ENCODE data around the gene FBXW4. TPM values are rescaled to one million over a fixed set of nuclear protein-coding genes. Genes with fewer than 3 reads are reported as not detected.

Gene FBXW4
- total and polyA plus RNA-seq, 2 of the 8 experiments (the other 6 are each of a cell fraction or from before 2014, with no cell fraction given): 29.0 to 32.8 TPM

DNA sequence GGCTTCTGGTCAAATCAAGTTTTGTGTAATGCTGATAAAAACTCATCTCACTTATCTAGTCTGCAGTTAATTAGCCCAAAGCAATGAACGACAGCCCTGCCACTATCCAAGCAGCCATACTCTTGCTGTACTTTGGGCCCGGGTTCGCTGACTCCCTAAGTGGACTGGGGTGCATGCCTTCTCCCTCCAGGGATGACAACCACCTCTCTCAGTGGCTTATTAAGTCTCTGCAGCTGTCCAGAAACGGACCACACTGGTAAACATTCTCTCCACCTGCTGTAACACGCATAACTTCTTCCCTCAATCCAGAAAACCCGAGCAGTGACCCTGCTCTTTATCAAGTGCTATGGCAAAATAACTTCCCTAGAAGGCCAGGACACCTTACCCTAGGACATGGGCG is 3.9 kb downstream of the FBXW4 start:
- Histone ChIP-seq H3K4me1 (replicated peaks in 1 of 4; ENCODE audit: control insufficient read depth in 3 of 4, insufficient read depth in 4 of 4, low read length in 3 of 4) (peaks cover 3 to 12% (median 3%) of the 10 kb centered on the region in 4 experiments; a peak in 5 of 7 replicates), H3K79me1 (ENCODE audit: low read depth, low read length) (no peaks in the 10 kb centered on the region; the same call in 1 of the 2 replicates), H3K79me2 (ENCODE audit: control insufficient read depth in 1 of 2, insufficient read depth in 2 of 2, low read length in 2 of 2) (peaks cover 2 to 34% of the 10 kb centered on the region in 2 experiments; a peak in 3 of 4 replicates), H3K27me3 (replicated peaks in 1 of 4; ENCODE audit: control insufficient read depth in 3 of 4, extremely low read depth in 1 of 4, insufficient read depth in 3 of 4, low read length in 3 of 4) (no peaks in the 10 kb centered on the region), H3K14ac (ENCODE audit: insufficient read length) (no peak overlapping the region), H3K18ac (ENCODE audit: extremely low read depth, low read length) (no peak overlapping the region), H4K91ac (replicated peaks; ENCODE audit: insufficient read length, low read length) (no peak overlapping the region), H3K4me3 (ENCODE audit: extremely low read depth in 1 of 4, insufficient read depth in 2 of 4, low read depth in 3 of 4, low read length in 4 of 4) (no peak overlapping the region), H2BK20ac (ENCODE audit: low read length) (no peak overlapping the region), H4K20me1 (replicated peaks in 1 of 2; ENCODE audit: control insufficient read depth in 1 of 2, insufficient read depth in 2 of 2, low read length in 2 of 2) (peaks cover 2% of the 10 kb centered on the region in 2 experiments), H3K27ac (ENCODE audit: low read depth, low read length) (no peak overlapping the region), H3K4ac (replicated peaks; ENCODE audit: insufficient read length, low read depth, low read length) (no peak overlapping the region), H3K56ac (replicated peaks; ENCODE audit: insufficient read length, low read depth, low read length) (no peak overlapping the region), H4K5ac (ENCODE audit: insufficient read length, low read depth, low read length) (no peak overlapping the region), H2AFZ (ENCODE audit: low read length) (no peak overlapping the region), H3K23ac (ENCODE audit: insufficient read length) (no peak overlapping the region), H2BK120ac (replicated peaks; ENCODE audit: low read depth, low read length) (no peak overlapping the region), H2BK12ac (ENCODE audit: low read depth, low read length) (no peak overlapping the region), H3K23me2 (ENCODE audit: low read depth, low read length) (peaks cover 11% of the 10 kb centered on the region), H3K36me3 (ENCODE audit: control insufficient read depth in 2 of 4, insufficient read depth in 4 of 4, low read length in 3 of 4) (no peaks in the 10 kb centered on the region), H3K9me3 (ENCODE audit: insufficient read depth in 2 of 2, low read depth in 1 of 2, low read length in 1 of 2) (no peaks in the 10 kb centered on the region), H3K4me2 (ENCODE audit: insufficient read depth in 1 of 2, low read depth in 2 of 2, low read length in 2 of 2) (no peak overlapping the region), H2BK5ac (ENCODE audit: low read depth, low read length) (no peak overlapping the region), H3K9ac (replicated peaks in 1 of 4; ENCODE audit: extremely low read depth in 1 of 4, low read depth in 3 of 4, low read length in 3 of 4) (no peak overlapping the region), H2BK15ac (ENCODE audit: low read length) (no peak overlapping the region), H4K8ac (ENCODE audit: extremely low read depth, insufficient read depth, low read length) (no peak overlapping the region), H2AK5ac (ENCODE audit: low read depth, low read length) (no peak overlapping the region)
- DNase-seq (ENCODE audit: low read depth in 1 of 2, low spot score in 2 of 2): no peak
- CTCF ChIA-PET (ENCODE audit: partially characterized antibody): interaction anchor here (2.6 kb wide), 1 partner anchor 90 kb away, joined by 8 read pairs; no protein-coding TSS in a partner anchor
- POLR2A ChIA-PET (ENCODE audit: partially characterized antibody): interaction anchor here (0.6 to 0.8 kb wide), 2 partner anchors 11 to 74 kb away, joined by 3 to 4 read pairs; no protein-coding TSS in a partner anchor
- FAIRE-seq: no peak
- no peak for TF ChIP-seq TBP (IDR thresholded peaks at IDR 0.05; ENCODE audit: low read depth, low read length)
- TF ChIP-seq USF2 (IDR thresholded peaks at IDR 0.05; ENCODE audit: low read length): no peak
- TF ChIP-seq ZNF274 (IDR thresholded peaks at IDR 0.05; ENCODE audit: borderline replicate concordance, extremely low read depth, low read length): no peak
- no peak for TF ChIP-seq SP1 (IDR thresholded peaks at IDR 0.05; ENCODE audit: low read depth, low read length)
- no peak for TF ChIP-seq HDAC2 (IDR thresholded peaks at IDR 0.05; ENCODE audit: borderline replicate concordance in 1 of 2, low read depth in 2 of 2, low read length in 2 of 2)
- TF ChIP-seq RNF2 (IDR thresholded peaks at IDR 0.05; ENCODE audit: borderline replicate concordance, low read depth, low read length, missing control alignments, poor library complexity, severe bottlenecking): no peak
- TF ChIP-seq, protein P1, sequence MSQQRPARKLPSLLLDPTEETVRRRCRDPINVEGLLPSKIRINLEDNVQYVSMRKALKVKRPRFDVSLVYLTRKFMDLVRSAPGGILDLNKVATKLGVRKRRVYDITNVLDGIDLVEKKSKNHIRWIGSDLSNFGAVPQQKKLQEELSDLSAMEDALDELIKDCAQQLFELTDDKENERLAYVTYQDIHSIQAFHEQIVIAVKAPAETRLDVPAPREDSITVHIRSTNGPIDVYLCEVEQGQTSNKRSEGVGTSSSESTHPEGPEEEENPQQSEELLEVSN (IDR thresholded peaks at IDR 0.05): no peak
- TF ChIP-seq CHD1 (IDR thresholded peaks at IDR 0.05; ENCODE audit: low read depth, low read length): no peak
- no peak for TF ChIP-seq SIN3A (conservative IDR thresholded peaks at IDR 0.05 in 1 of 2, IDR thresholded peaks at IDR 0.05 in 1 of 2; ENCODE audit: low read depth in 1 of 2, low read length in 2 of 2)
- TF ChIP-seq RAD21 (IDR thresholded peaks at IDR 0.05 in 1 of 2, conservative IDR thresholded peaks at IDR 0.05 in 1 of 2; ENCODE audit: low read depth in 2 of 2, low read length in 2 of 2): no peak
- no peak for TF ChIP-seq HDAC6 (IDR thresholded peaks at IDR 0.05; ENCODE audit: low read depth, low read length)
- WGBS, 2 experiments (ENCODE audit: extremely low coverage in 1 of 2, insufficient coverage in 1 of 2, insufficient read length in 1 of 2, insufficient replicate concordance in 2 of 2, low coverage in 1 of 2, low lambda C conversion rate in 2 of 2, missing lambda C conversion rate in 1 of 2): 85% methylated on average over 7 of the region's 7 CpGs; no CpG with 5 or more reads in 1 of the 2 experiments

All from H1 (cell line).